SK-N-SH (cell line): ENCODE measurements around the gene IRX6.

Source experiments
- CTCF ChIP-seq: fragments of 200-600 bp; sonication (generic); IDR thresholded peaks from 2 replicates; pipeline ENCODE4 v1.6.1; 2017; ENCODE audit warnings: antibody characterized with exemption, mild to moderate bottlenecking, moderate library complexity
- EP300 ChIP-seq, 2 experiments: IDR thresholded peaks; 2 replicates each; pipeline versions ENCODE4 v1.4.0 to v1.6.1; 2012; ENCODE audit warnings: borderline replicate concordance in 1 of 2, low read depth in 1 of 2, low read length in 1 of 2
- EZH2phosphoT487 ChIP-seq: fragments of 200-600 bp; sonication (generic); IDR thresholded peaks from 2 replicates; pipeline ENCODE4 v1.6.1; 2017; ENCODE audit warnings: low read depth, mixed run types, mild to moderate bottlenecking, antibody characterized with exemption, moderate library complexity, borderline replicate concordance
- GABPA ChIP-seq: IDR thresholded peaks from 2 replicates; pipeline ENCODE4 v1.4.0; 2012; ENCODE audit warnings: low read depth, mild to moderate bottlenecking
- PBX3 ChIP-seq: IDR thresholded peaks from 2 replicates; pipeline ENCODE4; 2012
- RAD21 ChIP-seq: IDR thresholded peaks from 2 replicates; pipeline ENCODE4 v1.6.1; 2012; ENCODE audit warnings: mild to moderate bottlenecking, low read length
- RCOR1 ChIP-seq: fragments of 150-350 bp; IDR thresholded peaks from 2 replicates; pipeline ENCODE4 v1.6.1; 2017; ENCODE audit warnings: antibody characterized with exemption, low read length
- SMC3 ChIP-seq: IDR thresholded peaks from 2 replicates; pipeline ENCODE4 v1.6.1; 2012; ENCODE audit warnings: low read depth, low read length, improper control_type of control experiment

- TF ChIP-seq EZH2phosphoT487 = no peak
- no peak for TF ChIP-seq EP300 (IDR thresholded peaks at IDR 0.05; ENCODE audit: borderline replicate concordance in 1 of 2, low read depth in 1 of 2, low read length in 1 of 2)
- TF ChIP-seq CTCF = no peak
- no peak for TF ChIP-seq SMC3
- TF ChIP-seq PBX3 = no peak
- no peak for TF ChIP-seq RAD21
- no peak for TF ChIP-seq RCOR1
- no peak for TF ChIP-seq GABPA
These were observed 5.9 kb downstream of the IRX6 start for GRCh38 chr16:55329791-55330428.
